ENCODE data around the gene MYL12B.

MYL12B gene

GRCh38 chr18:3261373-3262233 is at the start of gene MYL12B:
Gene MYL12B (plus strand): TSS chr18:3262133. CDS start chr18:3272899, 10,766 bp downstream.
- TF ChIP-seq CTCF (IDR thresholded peaks at IDR 0.05), result no peak

- TF ChIP-seq CTCF (IDR thresholded peaks at IDR 0.05), result no peak
Observed at GRCh38 chr18:3212657-3213056, 49.3 kb upstream of the MYL12B start.

- no peak for TF ChIP-seq CTCF (IDR thresholded peaks at IDR 0.05)
Observed at GRCh38 chr18:3213300-3214059, 48.5 kb upstream of the MYL12B start.

GRCh38 chr18:3214855-3215637 is 46.9 kb upstream of the MYL12B start:
- no peak for TF ChIP-seq CTCF (IDR thresholded peaks at IDR 0.05)

- TF ChIP-seq CTCF (IDR thresholded peaks at IDR 0.05), result no peak
Observed at GRCh38 chr18:3216987-3217386, 44.9 kb upstream of the MYL12B start.

GRCh38 chr18:3217948-3218647 is 43.8 kb upstream of the MYL12B start:
- TF ChIP-seq CTCF (IDR thresholded peaks at IDR 0.05), result no peak

- no peak for TF ChIP-seq CTCF (IDR thresholded peaks at IDR 0.05)
Observed at GRCh38 chr18:3218819-3219218, 43.1 kb upstream of the MYL12B start.

Measured in LNCAP (cell line).